OCI-M1 (cell line): ENCODE results near the gene FPR1.
"Not testable (repeated sequence)": the region's sequence is repeated elsewhere in the genome, so short reads cannot be mapped to it uniquely, and the experiment has no call there.

Experiments
- DNase-seq: peaks from one replicate; lab custom pipeline; 2025; lab: John Stamatoyannopoulos, UW

FPR1 gene

GRCh38 chr19:51779181-51779580 is 27.5 kb upstream of the FPR1 start:
- DNase-seq = no peak

GRCh38 chr19:51777570-51778462 is 26.1 kb upstream of the FPR1 start:
- peak; percentile 97 for DNase-seq

- not testable (repeated sequence) for DNase-seq
These were observed 24.9 kb upstream of the FPR1 start for GRCh38 chr19:51776561-51776960.

- no peak for DNase-seq
These were observed 21.3 kb upstream of the FPR1 start for GRCh38 chr19:51772977-51773376.

- no peak for DNase-seq
These were observed 19.9 kb upstream of the FPR1 start for GRCh38 chr19:51771376-51772130.

GRCh38 chr19:51766461-51766860 is 14.8 kb upstream of the FPR1 start:
- no peak for DNase-seq

- DNase-seq = no peak
These were observed 13.4 kb upstream of the FPR1 start for GRCh38 chr19:51765086-51765485.

GRCh38 chr19:51761696-51762095 is 10.0 kb upstream of the FPR1 start:
- DNase-seq = no peak

GRCh38 chr19:51760697-51761356 is 9.1 kb upstream of the FPR1 start, which contains the start of gene FPR2:
TSS of gene FPR2 (plus strand) at chr19:51761180. CDS start at chr19:51768659, 7,479 bp downstream.
- no peak for DNase-seq

- DNase-seq = no peak
These were observed 3.9 kb upstream of the FPR1 start for GRCh38 chr19:51755571-51755970.

- no peak for DNase-seq
These were observed 3.1 kb upstream of the FPR1 start for GRCh38 chr19:51754770-51755169.

- DNase-seq = no peak
These were observed 2.4 kb upstream of the FPR1 start for GRCh38 chr19:51754109-51754508.

GRCh38 chr19:51750400-51751094 is 1.1 kb downstream of the FPR1 start:
- DNase-seq = no peak

GRCh38 chr19:51749979-51750378 is 1.7 kb downstream of the FPR1 start:
- no peak for DNase-seq

GRCh38 chr19:51746731-51747130 is 4.9 kb downstream of the FPR1 start:
- DNase-seq = no peak

GRCh38 chr19:51743405-51743804 is 8.3 kb downstream of the FPR1 start:
- DNase-seq = no peak

- peak; percentile 56 for DNase-seq
These were observed 8.9 kb downstream of the FPR1 start for GRCh38 chr19:51742789-51743188.

- DNase-seq = peak; percentile 51
These were observed 11.3 kb downstream of the FPR1 start for GRCh38 chr19:51740356-51740755.

GRCh38 chr19:51739466-51740213 is 12.0 kb downstream of the FPR1 start:
- DNase-seq = peak; percentile 59

- not testable (repeated sequence) for DNase-seq
These were observed 13.2 kb downstream of the FPR1 start for GRCh38 chr19:51738523-51738922.

GRCh38 chr19:51737924-51738323 is 13.8 kb downstream of the FPR1 start:
- no peak for DNase-seq
